GM19395 (cell line): ENCODE measurements around the gene ADGRE3.
"Not testable (repeated sequence)": the region's sequence is repeated elsewhere in the genome, so short reads cannot be mapped to it uniquely, and the experiment has no call there.

Experiments
- ATAC-seq: cut with Tn5 transposase; IDR thresholded peaks from one replicate; pipeline ENCODE4 v1.9.1; 2021; ENCODE audit warnings: mild to moderate bottlenecking, moderate library complexity; ENCODE audit not compliant: unreplicated experiment

Gene ADGRE3

DNA sequence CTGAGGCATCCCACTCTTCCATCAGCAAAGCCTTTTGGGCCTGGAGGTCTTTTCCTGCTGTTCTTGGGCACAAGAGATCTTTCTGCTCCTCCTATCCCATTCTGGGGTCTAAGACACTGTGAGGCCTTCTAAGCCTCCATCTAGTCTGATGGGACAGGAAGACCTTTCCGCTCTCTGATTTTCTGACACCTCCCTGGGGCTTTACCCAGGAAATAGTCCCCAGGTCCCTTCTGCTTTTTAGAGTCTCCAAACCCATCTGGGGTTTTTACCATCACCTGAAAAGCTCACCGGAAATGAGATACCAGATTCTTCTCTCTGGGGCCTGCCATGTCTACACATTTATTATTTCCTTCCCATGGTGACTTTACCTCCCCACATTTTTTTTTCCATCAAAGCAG lies 70.7 kb downstream of the ADGRE3 start:
- ATAC-seq, result peak; percentile 75

DNA sequence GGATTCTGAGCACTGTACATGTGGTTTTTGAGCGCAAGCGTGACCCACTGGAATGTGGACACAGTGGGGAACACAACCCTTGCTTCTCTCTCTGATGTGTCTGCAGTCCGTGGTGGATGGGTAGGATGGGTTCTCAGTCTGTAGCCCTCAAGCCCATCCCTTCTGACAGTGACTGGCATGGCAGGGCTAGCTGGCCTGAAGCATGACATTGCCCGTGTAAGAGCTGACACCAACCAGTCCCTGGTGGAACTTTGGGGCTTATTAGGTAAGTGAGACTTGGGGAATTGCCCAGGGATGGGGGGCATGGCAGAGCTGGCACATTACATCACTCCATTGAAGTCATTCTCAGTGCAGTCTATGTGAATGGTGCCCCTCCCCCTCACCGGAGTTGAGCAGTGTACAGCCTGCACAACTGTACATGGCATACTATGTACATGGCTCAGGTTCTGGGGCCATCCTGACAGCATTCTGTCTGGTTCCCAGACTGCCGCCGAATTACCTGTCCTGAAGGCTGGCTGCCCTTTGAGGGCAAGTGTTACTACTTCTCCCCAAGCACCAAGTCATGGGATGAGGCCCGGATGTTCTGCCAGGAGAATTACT lies 75.0 kb downstream of the ADGRE3 start:
- ATAC-seq, result no peak

DNA sequence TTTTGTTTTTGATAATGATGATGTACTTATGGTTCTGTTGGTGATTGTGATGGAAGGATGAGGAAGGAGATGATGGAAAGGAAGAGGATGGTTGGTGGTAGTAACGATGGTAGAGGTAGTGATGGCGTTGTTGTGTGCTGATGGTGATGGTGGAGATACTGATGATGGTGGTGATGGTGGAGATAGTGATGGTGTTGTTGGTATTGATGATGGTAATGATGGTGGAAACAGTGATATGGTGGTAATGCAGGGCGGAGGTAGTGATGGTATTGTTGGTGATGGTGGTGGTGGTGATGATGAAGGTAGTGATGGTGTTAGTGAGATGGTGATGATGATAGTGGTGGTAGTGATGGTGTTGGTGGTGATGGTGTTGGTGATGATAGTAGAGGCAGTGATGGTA lies 79.1 kb downstream of the ADGRE3 start:
- no peak for ATAC-seq

DNA sequence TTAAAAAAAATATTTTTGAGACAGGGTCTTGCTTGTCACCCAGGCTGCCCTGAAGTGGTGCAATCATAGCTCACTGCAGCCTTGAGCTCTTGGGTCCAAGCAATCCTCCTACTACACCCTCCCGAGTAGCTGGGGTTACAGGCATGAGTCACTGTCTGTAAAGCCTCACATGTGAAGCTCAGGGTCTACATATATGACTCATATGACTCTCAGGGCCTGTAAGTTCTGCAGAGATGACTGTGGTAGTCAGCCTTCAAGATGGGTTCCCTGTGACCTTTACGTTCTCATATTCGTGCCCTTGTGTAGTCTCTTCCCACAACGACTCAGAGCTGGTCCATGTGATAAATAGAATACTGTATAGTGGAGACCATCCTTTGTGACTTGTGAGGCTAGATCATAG lies 85.2 kb downstream of the ADGRE3 start:
- ATAC-seq, result not testable (repeated sequence)

DNA sequence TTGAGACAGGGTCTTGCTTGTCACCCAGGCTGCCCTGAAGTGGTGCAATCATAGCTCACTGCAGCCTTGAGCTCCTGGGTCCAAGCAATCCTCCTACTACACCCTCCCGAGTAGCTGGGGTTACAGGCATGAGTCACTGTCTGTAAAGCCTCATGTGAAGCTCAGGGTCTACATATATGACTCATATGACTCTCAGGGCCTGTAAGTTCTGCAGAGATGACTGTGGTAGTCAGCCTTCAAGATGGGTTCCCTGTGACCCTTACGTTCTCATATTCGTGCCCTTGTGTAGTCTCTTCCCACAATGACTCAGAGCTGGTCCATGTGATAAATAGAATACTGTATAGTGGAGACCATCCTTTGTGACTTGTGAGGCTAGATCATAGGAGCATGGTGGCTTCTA lies 89.5 kb downstream of the ADGRE3 start:
- ATAC-seq, result peak; percentile 77

DNA sequence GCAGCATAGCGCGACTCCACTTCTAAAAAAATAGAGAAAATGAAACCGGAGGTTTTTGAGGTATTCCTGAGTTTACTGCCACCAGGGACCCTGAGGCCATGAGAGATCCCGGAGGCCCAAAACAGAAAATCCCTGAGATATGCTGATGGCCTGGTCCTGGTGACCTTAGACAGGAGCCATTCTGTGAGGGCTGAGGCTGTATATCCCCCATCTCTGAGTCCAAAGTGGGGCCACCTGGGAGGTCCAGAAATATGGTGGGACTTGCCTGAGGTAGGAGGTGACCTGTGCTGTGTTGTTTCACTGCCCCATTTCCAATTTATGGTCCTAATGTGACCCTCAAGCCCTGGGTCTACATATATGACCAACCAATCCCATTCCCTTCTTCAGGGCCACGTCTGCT lies 90.3 kb downstream of the ADGRE3 start:
- not testable (repeated sequence) for ATAC-seq

DNA sequence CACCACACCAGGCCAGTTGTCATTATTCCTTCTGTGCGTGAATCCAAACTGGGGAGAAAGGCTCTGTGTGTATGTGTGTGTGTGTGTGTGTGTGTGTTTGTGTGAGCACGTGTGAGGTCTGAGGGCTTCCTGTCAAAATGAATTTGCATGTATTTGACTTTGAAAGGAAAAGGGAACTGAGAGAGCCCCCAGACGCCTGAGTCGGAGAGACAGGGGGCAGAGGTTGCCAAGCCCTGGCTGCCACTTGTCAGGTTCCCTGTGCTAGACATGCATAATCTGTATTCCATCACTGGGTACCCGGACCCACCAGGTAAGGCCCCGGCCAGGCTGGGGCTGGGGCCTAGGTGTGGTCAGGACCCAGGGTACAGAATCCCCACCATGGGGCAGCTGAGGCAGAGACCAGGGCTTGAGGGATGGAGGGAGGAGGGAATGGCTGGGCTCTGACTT lies 91.7 kb downstream of the ADGRE3 start, which contains the start of gene CLEC17A:
Gene CLEC17A, plus strand, starts transcription at position 191 of the 447 bp plus-strand sequence. Its CDS starts 77 bp downstream, at position 268.
- ATAC-seq, result no peak

DNA sequence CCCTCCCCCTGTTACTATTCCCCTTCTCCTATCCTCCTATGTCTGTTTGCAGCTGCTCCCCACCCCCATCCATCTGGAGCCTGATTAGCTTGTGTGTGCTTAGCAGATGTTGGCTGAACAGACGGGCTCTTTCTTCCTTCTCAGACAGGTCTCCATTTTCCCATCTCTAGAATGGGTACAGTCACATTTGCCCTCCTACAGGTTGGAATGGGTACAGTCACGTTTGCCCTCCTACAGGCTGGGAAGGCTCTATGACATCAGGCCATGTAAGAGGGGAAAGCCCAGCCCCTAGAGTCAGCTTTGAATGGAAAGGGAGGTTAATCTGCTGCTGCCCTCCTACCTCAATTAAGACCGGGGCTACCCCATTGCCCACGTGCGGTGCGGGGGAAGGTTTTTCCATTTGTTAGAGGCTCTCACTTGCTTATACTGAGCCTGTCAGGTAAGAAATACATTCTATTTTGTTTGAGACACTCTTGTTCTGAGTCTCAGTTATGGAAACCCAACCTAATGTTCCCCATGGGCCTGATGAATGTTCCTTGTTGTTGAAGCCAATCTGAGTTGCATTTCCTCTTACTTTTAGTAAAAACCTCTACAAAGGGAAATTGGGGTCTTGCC lies 93.9 kb downstream of the ADGRE3 start:
- no peak for ATAC-seq

DNA sequence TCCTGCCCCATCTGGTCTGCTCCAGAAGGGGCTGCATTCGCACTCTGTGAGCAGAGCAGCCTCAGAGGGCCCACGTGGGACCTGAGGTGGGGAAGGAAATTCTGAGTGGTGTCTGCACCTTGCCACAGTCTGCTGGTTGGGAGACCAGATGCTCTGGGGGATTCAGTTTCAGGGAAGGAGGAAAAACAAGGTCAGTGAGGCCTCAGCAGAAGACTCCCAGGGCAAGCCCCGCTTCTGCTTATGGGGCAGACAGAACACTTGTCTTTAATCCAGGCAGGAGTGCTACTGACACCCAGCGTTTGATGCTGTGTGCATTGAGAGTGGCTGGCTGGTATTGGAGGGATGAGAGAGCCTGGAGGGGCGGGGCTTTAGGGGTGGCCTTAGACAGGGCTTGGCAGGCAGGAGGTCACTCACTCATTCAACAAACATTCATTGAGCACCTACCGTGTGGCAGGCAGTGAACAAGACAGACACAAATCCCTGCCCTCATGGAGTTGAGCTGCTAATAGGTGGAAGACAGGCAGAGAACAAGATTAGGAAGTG lies 96.7 kb downstream of the ADGRE3 start:
- ATAC-seq, result no peak

DNA sequence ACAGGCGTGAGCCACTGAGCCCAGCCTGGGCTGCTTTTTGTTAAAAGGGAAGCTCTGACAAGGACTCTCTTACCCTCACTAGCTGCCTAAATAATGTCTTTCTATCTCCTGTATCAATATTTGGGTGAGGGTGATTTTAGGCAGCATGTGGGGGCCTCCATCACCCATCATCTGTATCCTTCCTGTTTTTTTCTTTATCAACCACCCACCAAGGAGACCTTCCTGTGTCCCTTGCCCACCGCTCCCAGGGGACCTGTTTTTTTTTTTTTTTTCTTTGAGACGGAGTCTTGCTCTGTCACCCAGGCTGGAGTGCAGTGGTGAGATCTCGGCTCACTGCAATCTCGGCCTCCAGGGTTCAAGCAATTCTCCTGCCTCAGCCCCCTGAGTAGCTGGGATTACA lies 97.4 kb downstream of the ADGRE3 start:
- ATAC-seq, result no peak

DNA sequence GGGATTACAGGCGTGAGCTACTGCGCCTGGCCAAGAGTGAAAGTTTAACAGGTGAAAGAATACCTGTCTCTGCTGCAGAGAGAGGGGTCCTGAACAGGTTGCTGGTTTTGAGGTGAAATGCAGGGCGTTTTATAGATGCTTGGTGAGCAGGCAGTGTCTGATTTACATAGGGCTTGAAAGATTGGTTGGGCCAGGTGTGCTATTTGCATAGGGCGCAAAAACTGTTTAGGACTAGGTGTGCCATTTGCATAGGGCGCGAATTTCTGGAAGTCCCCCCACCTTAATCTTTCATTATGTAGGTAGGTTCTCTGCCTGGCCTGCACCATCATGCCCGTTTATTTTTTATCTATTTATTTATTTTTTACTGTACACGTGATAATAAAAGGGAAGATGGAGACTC lies 98.3 kb downstream of the ADGRE3 start:
- no peak for ATAC-seq

DNA sequence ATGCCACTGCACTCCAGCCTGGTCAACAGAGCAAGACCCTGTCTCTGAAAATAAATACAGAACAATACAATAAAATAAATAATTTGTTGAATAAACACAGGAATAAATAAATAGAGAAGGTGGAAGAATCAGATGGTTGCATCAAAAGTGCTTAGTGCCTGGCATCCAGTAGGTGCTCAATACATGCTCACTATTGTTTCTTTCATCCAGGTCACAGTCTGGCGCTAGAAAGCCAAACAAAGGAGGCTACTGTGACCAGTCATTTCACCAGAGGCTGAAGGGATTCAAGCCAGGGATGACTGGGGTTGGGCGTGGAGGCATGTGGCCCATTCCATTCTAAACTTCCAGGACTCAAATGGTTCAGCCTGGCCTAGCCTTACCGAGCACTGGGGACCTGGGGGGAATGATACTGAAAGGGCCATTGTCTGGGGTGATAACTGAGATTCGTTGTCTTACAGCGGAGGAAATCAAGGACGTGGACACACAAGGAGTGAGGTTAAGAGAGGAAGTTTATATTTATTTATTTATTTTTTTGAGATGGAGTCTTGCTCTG lies 99.1 kb downstream of the ADGRE3 start:
- ATAC-seq, result no peak

DNA sequence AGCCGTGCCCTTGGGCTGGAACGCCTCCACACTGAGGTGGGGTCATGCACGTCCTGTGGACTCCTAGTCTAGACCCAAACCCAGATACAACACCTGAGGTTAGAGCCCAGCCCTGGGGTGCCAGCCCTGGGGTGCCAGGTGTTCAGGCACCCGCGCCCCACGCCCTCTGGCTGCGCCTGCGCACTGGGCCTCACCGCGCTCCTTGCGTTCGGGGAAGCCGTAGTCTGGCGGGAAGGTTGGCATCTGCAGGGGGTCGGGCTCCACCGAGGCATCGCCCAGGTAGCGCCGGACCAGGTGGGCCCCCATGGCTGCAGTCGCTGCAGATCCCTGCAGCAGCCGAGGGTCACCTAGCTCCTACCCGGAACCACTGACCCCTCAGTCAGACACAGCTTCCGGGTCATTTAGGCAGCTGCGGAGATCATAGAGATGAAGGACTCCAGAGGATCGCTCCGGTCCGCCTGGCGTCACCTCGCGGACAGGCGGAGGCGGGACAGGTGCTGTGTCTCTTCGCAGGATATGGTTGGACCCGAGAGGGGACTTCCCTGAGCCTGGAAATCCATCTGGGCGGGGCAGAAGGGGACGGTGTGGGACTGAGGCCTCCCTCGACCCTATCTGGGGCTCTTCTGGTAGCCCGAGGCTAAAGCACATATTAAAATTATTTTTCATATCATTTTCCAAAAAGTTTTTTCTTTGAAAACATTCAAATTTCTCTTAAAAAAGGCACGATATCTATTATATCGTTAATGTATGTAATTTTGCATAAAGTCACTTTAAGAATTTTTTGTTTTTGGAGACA lies 102.8 kb downstream of the ADGRE3 start, which contains the start of gene NDUFB7:
Gene NDUFB7, minus strand, starts transcription at position 372 of the 796 bp plus-strand sequence. Its CDS starts 66 bp downstream, at position 306.
- ATAC-seq, result peak; percentile 85

DNA sequence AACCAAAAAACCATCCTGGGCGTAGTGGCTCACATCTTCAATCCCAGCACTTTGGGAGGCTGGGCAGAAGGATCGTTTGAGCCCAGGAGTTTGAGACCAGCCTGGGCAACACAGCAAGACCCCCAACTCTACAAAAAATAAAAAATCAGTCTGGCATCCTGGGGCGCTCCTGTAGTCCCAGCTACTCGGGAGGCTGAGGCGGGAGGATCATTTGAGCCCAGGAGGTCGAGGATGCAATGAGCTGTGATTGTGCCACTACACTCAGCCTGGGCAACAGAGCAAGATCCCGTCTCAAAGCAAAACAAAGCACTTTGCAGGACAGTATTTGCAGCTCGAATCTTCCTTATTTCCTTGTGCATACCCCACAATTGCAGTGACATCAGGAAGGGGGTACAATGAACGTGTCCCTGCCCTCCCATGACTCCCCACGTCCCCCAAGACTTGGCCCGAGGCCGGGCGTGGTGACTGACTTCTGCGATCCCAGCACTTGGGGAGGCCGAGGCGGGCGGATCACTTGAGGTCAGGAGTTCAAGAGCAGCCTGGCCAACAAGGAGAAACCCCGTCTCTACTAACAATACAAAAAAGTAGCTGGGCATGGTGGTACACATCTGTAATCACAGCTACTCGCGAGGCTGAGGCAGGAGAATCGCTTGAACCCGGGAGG lies 103.6 kb downstream of the ADGRE3 start:
- ATAC-seq, result no peak
